HEK293 (cell line): ENCODE measurements around the gene MBNL3.

Source experiments
- CTCF ChIA-PET: fragments of 350-600 bp; formaldehyde crosslinking; extraction: SDS; loops from one replicate; lab custom pipeline; 2021; ENCODE audit warnings: antibody characterized with exemption; lab: Yijun Ruan, JAX
- POLR2A ChIA-PET: fragments of 300-600 bp; formaldehyde crosslinking; extraction: SDS; loops from one replicate; lab custom pipeline; 2020; ENCODE audit warnings: antibody characterized with exemption, inconsistent platforms; lab: Yijun Ruan, JAX
- H3K27ac ChIP-seq: fragments of 200-500 bp; sonication (Bioruptor generic); 2 replicates; pipeline ENCODE4 v1.5.1; 2014; ENCODE audit warnings: low read depth, low read length, control low read depth, inconsistent platforms; ENCODE audit errors: extremely low read depth
- H3K36me3 ChIP-seq, 2 experiments: fragments of 200-500 bp in 1 of 2; sonication (Bioruptor generic) in 1 of 2; 1 replicate in 1 of 2; 2 replicates in 1 of 2; pipeline ENCODE4 v1.5.1; 2014 to 2017; ENCODE audit warnings: inconsistent platforms in 2 of 2, low read length in 2 of 2; ENCODE audit not compliant: control insufficient read depth in 2 of 2, insufficient read depth in 1 of 2
- H3K4me1 ChIP-seq: fragments of 200-500 bp; sonication (Bioruptor generic); 2 replicates; pipeline ENCODE4 v1.5.1; 2014; ENCODE audit warnings: mild to moderate bottlenecking, low read length, inconsistent platforms; ENCODE audit not compliant: control insufficient read depth, insufficient read depth
- H3K4me3 ChIP-seq: 2 replicates; pipeline ENCODE4 v1.5.1; 2011; ENCODE audit warnings: low read depth, mild to moderate bottlenecking, control low read depth, low read length, moderate library complexity
- H3K9me3 ChIP-seq: fragments of 200-500 bp; sonication (Bioruptor generic); 2 replicates; pipeline ENCODE4 v1.5.1; 2014; ENCODE audit warnings: low read depth, low read length, inconsistent platforms; ENCODE audit not compliant: control insufficient read depth, insufficient read depth
- GLIS1 ChIP-seq: fragments of 450-650 bp; formaldehyde crosslinking; IDR thresholded peaks from 2 replicates; pipeline ENCODE4 v1.5.1; 2016; ENCODE audit warnings: missing biosample characterization, missing genetic modification characterization
- HOXD13 ChIP-seq: sonication (generic); formaldehyde crosslinking; IDR thresholded peaks from 2 replicates; pipeline ENCODE4 v1.8.0; 2022; ENCODE audit warnings: missing genetic modification reagents, borderline replicate concordance
- PRDM1 ChIP-seq: fragments of 450-650 bp; formaldehyde crosslinking; IDR thresholded peaks from 2 replicates; pipeline ENCODE4; 2016; ENCODE audit warnings: missing biosample characterization, missing genetic modification characterization
- ZEB2 ChIP-seq: fragments of 450-650 bp; formaldehyde crosslinking; IDR thresholded peaks from 2 replicates; pipeline ENCODE4 v1.5.1; 2016; ENCODE audit warnings: missing biosample characterization, missing genetic modification characterization
- ZFP3 ChIP-seq: fragments of 450-650 bp; formaldehyde crosslinking; IDR thresholded peaks from 2 replicates; pipeline ENCODE4 v1.5.1; 2016; ENCODE audit warnings: low read depth, missing biosample characterization, missing genetic modification characterization
- ZFP69B ChIP-seq: fragments of 450-650 bp; formaldehyde crosslinking; IDR thresholded peaks from 2 replicates; pipeline ENCODE4 v1.5.1; 2016; ENCODE audit warnings: missing biosample characterization, missing genetic modification characterization
- ZIC2 ChIP-seq: fragments of 450-650 bp; formaldehyde crosslinking; IDR thresholded peaks from 2 replicates; pipeline ENCODE4 v1.5.1; 2016; ENCODE audit warnings: missing biosample characterization, missing genetic modification characterization
- ZNF114 ChIP-seq: fragments of 450-650 bp; formaldehyde crosslinking; IDR thresholded peaks from 2 replicates; pipeline ENCODE4 v1.5.0; 2017; ENCODE audit warnings: missing biosample characterization, missing genetic modification characterization
- ZNF140 ChIP-seq: fragments of 450-650 bp; formaldehyde crosslinking; IDR thresholded peaks from 2 replicates; pipeline ENCODE4 v1.5.1; 2016; ENCODE audit warnings: missing biosample characterization, missing genetic modification characterization
- ZNF146 ChIP-seq: fragments of 450-650 bp; formaldehyde crosslinking; IDR thresholded peaks from 2 replicates; pipeline ENCODE4 v1.5.1; 2016; ENCODE audit warnings: missing biosample characterization, missing genetic modification characterization
- ZNF19 ChIP-seq: fragments of 450-650 bp; formaldehyde crosslinking; IDR thresholded peaks from 2 replicates; pipeline ENCODE4; 2016; ENCODE audit warnings: missing biosample characterization, missing genetic modification characterization, low read depth
- ZNF24 ChIP-seq: fragments of 450-650 bp; formaldehyde crosslinking; IDR thresholded peaks from 2 replicates; pipeline ENCODE4 v1.5.1; 2016; ENCODE audit warnings: missing biosample characterization, missing genetic modification characterization
- ZNF266 ChIP-seq: fragments of 450-650 bp; formaldehyde crosslinking; IDR thresholded peaks from 2 replicates; pipeline ENCODE4 v1.5.1; 2016; ENCODE audit warnings: missing biosample characterization, missing genetic modification characterization, low read depth
- ZNF391 ChIP-seq: fragments of 450-650 bp; formaldehyde crosslinking; IDR thresholded peaks from 2 replicates; pipeline ENCODE4 v1.5.1; 2016; ENCODE audit warnings: low read depth, missing biosample characterization, missing genetic modification characterization, borderline replicate concordance
- ZNF473 ChIP-seq: fragments of 450-650 bp; formaldehyde crosslinking; IDR thresholded peaks from 2 replicates; pipeline ENCODE4 v1.5.1; 2017; ENCODE audit warnings: missing biosample characterization, missing genetic modification characterization
- ZNF600 ChIP-seq: fragments of 450-650 bp; formaldehyde crosslinking; IDR thresholded peaks from 2 replicates; pipeline ENCODE4 v1.5.1; 2016; ENCODE audit warnings: missing biosample characterization, missing genetic modification characterization
- ZNF626 ChIP-seq: fragments of 450-650 bp; sonication (Bioruptor Pico); formaldehyde crosslinking; IDR thresholded peaks from 2 replicates; pipeline ENCODE4 v1.5.1; 2018; ENCODE audit warnings: missing biosample characterization, missing genetic modification characterization, inconsistent platforms
- ZNF660 ChIP-seq: fragments of 450-650 bp; IDR thresholded peaks from 2 replicates; pipeline ENCODE4 v1.5.1; 2018; ENCODE audit warnings: missing biosample characterization, mild to moderate bottlenecking, missing genetic modification characterization
- TF ChIP-seq, protein P1 (sequence below): fragments of 450-650 bp; formaldehyde crosslinking; IDR thresholded peaks from 2 replicates; pipeline ENCODE4 v1.5.1; 2017; ENCODE audit warnings: missing biosample characterization, missing genetic modification characterization
- TF ChIP-seq, protein P2 (sequence below): fragments of 450-650 bp; formaldehyde crosslinking; IDR thresholded peaks from 2 replicates; pipeline ENCODE4 v1.5.1; 2016; ENCODE audit warnings: missing biosample characterization, missing genetic modification characterization
- TF ChIP-seq, protein P3 (sequence below): fragments of 450-650 bp; IDR thresholded peaks from 2 replicates; pipeline ENCODE4 v1.5.1; 2018; ENCODE audit warnings: missing biosample characterization, mild to moderate bottlenecking, missing genetic modification characterization
- TF ChIP-seq, protein P4 (sequence below): fragments of 450-650 bp; formaldehyde crosslinking; IDR thresholded peaks from 2 replicates; pipeline ENCODE4 v1.5.1; 2016; ENCODE audit warnings: missing biosample characterization, missing genetic modification characterization
- TF ChIP-seq, protein P5 (sequence below): fragments of 450-650 bp; formaldehyde crosslinking; IDR thresholded peaks from 2 replicates; pipeline ENCODE4 v1.5.1; 2016; ENCODE audit warnings: missing biosample characterization, missing genetic modification characterization

MBNL3 gene

DNA sequence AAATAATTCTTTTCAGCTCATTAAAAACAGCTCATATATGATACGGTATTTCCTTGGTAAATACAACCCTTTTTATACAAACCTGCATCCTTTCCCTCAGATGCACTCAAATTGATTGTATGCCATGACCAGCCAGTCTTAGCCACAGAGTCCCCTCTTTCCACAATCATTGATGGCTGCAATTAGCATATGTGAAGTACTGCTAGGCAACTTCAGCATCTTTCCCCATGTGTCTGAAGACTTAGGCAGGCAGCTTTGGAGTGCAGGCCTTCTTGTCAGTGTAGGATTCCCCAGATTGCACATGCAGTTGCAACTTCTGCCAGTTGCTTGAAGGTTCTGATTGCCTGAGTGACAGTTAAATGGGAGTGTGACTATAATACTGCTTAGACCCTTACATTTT lies 15.6 kb upstream of the MBNL3 start:
- no peaks in the 10 kb centered on the region for H3K36me3 ChIP-seq
- POLR2A ChIA-PET: no interaction called here
- TF ChIP-seq ZNF391 (tag by site-specific recombination): no peak
- TF ChIP-seq ZNF266 (tag by site-specific recombination): no peak
- TF ChIP-seq, protein P1, sequence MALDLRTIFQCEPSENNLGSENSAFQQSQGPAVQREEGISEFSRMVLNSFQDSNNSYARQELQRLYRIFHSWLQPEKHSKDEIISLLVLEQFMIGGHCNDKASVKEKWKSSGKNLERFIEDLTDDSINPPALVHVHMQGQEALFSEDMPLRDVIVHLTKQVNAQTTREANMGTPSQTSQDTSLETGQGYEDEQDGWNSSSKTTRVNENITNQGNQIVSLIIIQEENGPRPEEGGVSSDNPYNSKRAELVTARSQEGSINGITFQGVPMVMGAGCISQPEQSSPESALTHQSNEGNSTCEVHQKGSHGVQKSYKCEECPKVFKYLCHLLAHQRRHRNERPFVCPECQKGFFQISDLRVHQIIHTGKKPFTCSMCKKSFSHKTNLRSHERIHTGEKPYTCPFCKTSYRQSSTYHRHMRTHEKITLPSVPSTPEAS (tag by site-specific recombination): no peak
- TF ChIP-seq ZNF19 (tag by site-specific recombination): no peak
- TF ChIP-seq ZNF140 (tag by site-specific recombination): no peak
- no peak for TF ChIP-seq PRDM1 (tag by site-specific recombination)
- no peak for TF ChIP-seq ZNF114 (tag by site-specific recombination)
- TF ChIP-seq ZEB2: no peak
- TF ChIP-seq ZNF473 (tag by site-specific recombination): no peak
- no peak for TF ChIP-seq HOXD13
- no peak for TF ChIP-seq ZNF146 (tag by site-specific recombination)
- no peak for TF ChIP-seq ZNF600 (tag by site-specific recombination)
- TF ChIP-seq, protein P2, sequence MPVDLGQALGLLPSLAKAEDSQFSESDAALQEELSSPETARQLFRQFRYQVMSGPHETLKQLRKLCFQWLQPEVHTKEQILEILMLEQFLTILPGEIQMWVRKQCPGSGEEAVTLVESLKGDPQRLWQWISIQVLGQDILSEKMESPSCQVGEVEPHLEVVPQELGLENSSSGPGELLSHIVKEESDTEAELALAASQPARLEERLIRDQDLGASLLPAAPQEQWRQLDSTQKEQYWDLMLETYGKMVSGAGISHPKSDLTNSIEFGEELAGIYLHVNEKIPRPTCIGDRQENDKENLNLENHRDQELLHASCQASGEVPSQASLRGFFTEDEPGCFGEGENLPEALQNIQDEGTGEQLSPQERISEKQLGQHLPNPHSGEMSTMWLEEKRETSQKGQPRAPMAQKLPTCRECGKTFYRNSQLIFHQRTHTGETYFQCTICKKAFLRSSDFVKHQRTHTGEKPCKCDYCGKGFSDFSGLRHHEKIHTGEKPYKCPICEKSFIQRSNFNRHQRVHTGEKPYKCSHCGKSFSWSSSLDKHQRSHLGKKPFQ (tag by site-specific recombination): no peak
- TF ChIP-seq ZFP3 (tag by site-specific recombination): no peak
- TF ChIP-seq ZFP69B (tag by site-specific recombination): no peak
- TF ChIP-seq, protein P3, sequence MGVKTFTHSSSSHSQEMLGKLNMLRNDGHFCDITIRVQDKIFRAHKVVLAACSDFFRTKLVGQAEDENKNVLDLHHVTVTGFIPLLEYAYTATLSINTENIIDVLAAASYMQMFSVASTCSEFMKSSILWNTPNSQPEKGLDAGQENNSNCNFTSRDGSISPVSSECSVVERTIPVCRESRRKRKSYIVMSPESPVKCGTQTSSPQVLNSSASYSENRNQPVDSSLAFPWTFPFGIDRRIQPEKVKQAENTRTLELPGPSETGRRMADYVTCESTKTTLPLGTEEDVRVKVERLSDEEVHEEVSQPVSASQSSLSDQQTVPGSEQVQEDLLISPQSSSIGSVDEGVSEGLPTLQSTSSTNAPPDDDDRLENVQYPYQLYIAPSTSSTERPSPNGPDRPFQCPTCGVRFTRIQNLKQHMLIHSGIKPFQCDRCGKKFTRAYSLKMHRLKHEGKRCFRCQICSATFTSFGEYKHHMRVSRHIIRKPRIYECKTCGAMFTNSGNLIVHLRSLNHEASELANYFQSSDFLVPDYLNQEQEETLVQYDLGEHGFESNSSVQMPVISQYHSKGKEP (tag by site-specific recombination): no peak
- TF ChIP-seq, all 188 proteins: peak for 0
- Histone ChIP-seq H3K4me3 (no peak overlapping the region), H3K4me1 (no peaks in the 10 kb centered on the region), H3K27ac (no peak overlapping the region), H3K9me3 (no peaks in the 10 kb centered on the region)
- CTCF ChIA-PET: no interaction called here

DNA sequence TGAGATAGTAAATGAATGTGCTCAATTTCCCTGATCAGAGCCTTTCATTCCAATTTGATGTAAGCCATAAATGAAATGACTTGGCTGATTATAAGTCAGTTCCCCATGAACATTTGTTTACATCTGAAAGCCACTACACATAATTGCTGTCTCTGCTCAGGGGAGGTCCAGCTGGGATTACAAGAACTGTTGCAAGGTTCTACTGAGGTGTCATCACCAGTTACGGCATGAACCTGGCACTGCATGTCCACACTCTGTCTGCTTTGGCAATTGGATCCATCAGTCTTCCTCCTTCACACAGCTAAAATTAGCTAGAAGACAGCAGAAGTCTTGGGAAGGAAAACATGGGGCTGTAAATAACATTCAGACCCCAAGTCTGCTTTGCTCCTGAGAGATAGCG lies 12.8 kb upstream of the MBNL3 start:
- ChIA-PET POLR2A (no interaction called here), CTCF (interaction anchor here (0.7 kb wide), 1 partner anchor 11 kb away, joined by 3 read pairs; no protein-coding TSS in a partner anchor)
- H3K4me3 ChIP-seq: no peak overlapping the region
- no peaks in the 10 kb centered on the region for H3K36me3 ChIP-seq
- no peaks in the 10 kb centered on the region for H3K9me3 ChIP-seq
- H3K27ac ChIP-seq: no peak overlapping the region
- TF ChIP-seq ZNF660 (tag by site-specific recombination) (0 out of 2 replicates have a peak, but pooled peaks have one; percentile 15), ZNF626 (no peak), ZNF24 (0 out of 2 replicates have a peak, but pooled peaks have one; percentile 28), GLIS1 (peak; percentile 58), ZIC2 (tag by site-specific recombination) (peak; percentile 44)
- TF ChIP-seq, protein P4, sequence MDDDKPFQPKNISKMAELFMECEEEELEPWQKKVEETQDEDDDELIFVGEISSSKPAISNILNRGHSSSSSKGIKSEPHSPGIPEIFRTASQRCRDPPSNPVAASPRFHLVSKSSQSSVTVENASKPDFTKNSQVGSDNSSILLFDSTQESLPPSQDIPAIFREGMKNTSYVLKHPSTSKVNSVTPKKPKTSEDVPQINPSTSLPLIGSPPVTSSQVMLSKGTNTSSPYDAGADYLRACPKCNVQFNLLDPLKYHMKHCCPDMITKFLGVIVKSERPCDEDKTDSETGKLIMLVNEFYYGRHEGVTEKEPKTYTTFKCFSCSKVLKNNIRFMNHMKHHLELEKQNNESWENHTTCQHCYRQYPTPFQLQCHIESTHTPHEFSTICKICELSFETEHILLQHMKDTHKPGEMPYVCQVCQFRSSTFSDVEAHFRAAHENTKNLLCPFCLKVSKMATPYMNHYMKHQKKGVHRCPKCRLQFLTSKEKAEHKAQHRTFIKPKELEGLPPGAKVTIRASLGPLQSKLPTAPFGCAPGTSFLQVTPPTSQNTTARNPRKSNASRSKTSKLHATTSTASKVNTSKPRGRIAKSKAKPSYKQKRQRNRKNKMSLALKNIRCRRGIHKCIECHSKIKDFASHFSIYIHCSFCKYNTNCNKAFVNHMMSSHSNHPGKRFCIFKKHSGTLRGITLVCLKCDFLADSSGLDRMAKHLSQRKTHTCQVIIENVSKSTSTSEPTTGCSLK (tag by site-specific recombination): no peak
- TF ChIP-seq, protein P5, sequence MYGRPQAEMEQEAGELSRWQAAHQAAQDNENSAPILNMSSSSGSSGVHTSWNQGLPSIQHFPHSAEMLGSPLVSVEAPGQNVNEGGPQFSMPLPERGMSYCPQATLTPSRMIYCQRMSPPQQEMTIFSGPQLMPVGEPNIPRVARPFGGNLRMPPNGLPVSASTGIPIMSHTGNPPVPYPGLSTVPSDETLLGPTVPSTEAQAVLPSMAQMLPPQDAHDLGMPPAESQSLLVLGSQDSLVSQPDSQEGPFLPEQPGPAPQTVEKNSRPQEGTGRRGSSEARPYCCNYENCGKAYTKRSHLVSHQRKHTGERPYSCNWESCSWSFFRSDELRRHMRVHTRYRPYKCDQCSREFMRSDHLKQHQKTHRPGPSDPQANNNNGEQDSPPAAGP (tag by site-specific recombination): no peak
- H3K4me1 ChIP-seq: no peaks in the 10 kb centered on the region
